Activated T-helper 1 cell treated with anti-CD3 and anti-CD28 coated beads, Interleukin-2, amount 50 U/mL, for 16 hours (primary cell): ENCODE results near the gene TENM3.

Source experiments
- DNase-seq, 2 donors: peaks; one replicate each; pipeline ENCODE4 v3.0.0-alpha.2; 2020; ENCODE audit warnings: low read depth in 1 of 2, low spot score in 1 of 2

Gene TENM3

GRCh38 chr4:182252220-182252619 lies 9.0 kb downstream of the TENM3 start:
- DNase-seq = no peak

- no peak for DNase-seq
Observed at GRCh38 chr4:182254026-182254780, 11.0 kb downstream of the TENM3 start.

GRCh38 chr4:182255441-182256190 lies 12.4 kb downstream of the TENM3 start:
- no peak for DNase-seq

- no peak for DNase-seq
Observed at GRCh38 chr4:182257016-182257415, 13.8 kb downstream of the TENM3 start.

GRCh38 chr4:182257503-182257902 lies 14.3 kb downstream of the TENM3 start:
- DNase-seq = no peak

GRCh38 chr4:182258441-182259000 lies 15.3 kb downstream of the TENM3 start:
- no peak for DNase-seq

GRCh38 chr4:182261651-182262223 lies 18.5 kb downstream of the TENM3 start:
- DNase-seq = no peak

- no peak for DNase-seq
Observed at GRCh38 chr4:182263562-182263961, 20.4 kb downstream of the TENM3 start.

GRCh38 chr4:182264139-182264752 lies 21.0 kb downstream of the TENM3 start:
- no peak for DNase-seq

- DNase-seq = no peak
Observed at GRCh38 chr4:182265881-182266280, 22.7 kb downstream of the TENM3 start.

- DNase-seq = no peak
Observed at GRCh38 chr4:182267048-182267447, 23.8 kb downstream of the TENM3 start.

GRCh38 chr4:182268966-182269365 lies 25.8 kb downstream of the TENM3 start:
- no peak for DNase-seq

GRCh38 chr4:182271731-182272130 lies 28.5 kb downstream of the TENM3 start:
- DNase-seq = no peak

GRCh38 chr4:182272151-182272550 lies 28.9 kb downstream of the TENM3 start:
- no peak for DNase-seq

- DNase-seq = no peak
Observed at GRCh38 chr4:182273191-182273935, 30.2 kb downstream of the TENM3 start.

- DNase-seq = no peak
Observed at GRCh38 chr4:182276210-182277109, 33.3 kb downstream of the TENM3 start.

GRCh38 chr4:182277377-182277776 lies 34.2 kb downstream of the TENM3 start:
- DNase-seq = no peak

GRCh38 chr4:182278729-182279128 lies 35.5 kb downstream of the TENM3 start:
- DNase-seq = no peak

- DNase-seq = no peak
Observed at GRCh38 chr4:182280436-182281111, 37.4 kb downstream of the TENM3 start.
